ENCODE results near the gene BEND7. TPM values are rescaled to one million over a fixed set of nuclear protein-coding genes. Genes with fewer than 3 reads are reported as not detected.

BEND7 gene
- total RNA-seq, 1 experiment from 2014 or later: 3.1 TPM

- no peak overlapping the region for H3K4me3 ChIP-seq
Observed at GRCh38 chr10:13483951-13484350, 44.9 kb downstream of the BEND7 start.

GRCh38 chr10:13483073-13483472, 45.7 kb downstream of the BEND7 start:
- H3K4me1 ChIP-seq (replicated peaks): no peaks in the 10 kb centered on the region
- H3K27ac ChIP-seq: no peak overlapping the region
- DNase-seq (ENCODE audit: low read depth in 1 of 2, low spot score in 2 of 2): no peak
- H3K27me3 ChIP-seq (replicated peaks): no peaks in the 10 kb centered on the region
- H3K36me3 ChIP-seq: no peaks in the 10 kb centered on the region
- no peak overlapping the region for H3K4me3 ChIP-seq
- no peaks in the 10 kb centered on the region for H3K9me3 ChIP-seq (replicated peaks)

More at GRCh38 chr10:13483951-13484350, 44.9 kb downstream of the BEND7 start:
- H3K27me3 ChIP-seq (replicated peaks): no peaks in the 10 kb centered on the region
- no peaks in the 10 kb centered on the region for H3K36me3 ChIP-seq
- H3K27ac ChIP-seq: no peak overlapping the region
- no peaks in the 10 kb centered on the region for H3K4me1 ChIP-seq (replicated peaks)
- no peaks in the 10 kb centered on the region for H3K9me3 ChIP-seq (replicated peaks)
- DNase-seq (ENCODE audit: low read depth in 1 of 2, low spot score in 2 of 2): no peak

GRCh38 chr10:13481690-13482089, 47.1 kb downstream of the BEND7 start:
- Histone ChIP-seq H3K4me1 (replicated peaks) (no peaks in the 10 kb centered on the region), H3K4me3 (no peak overlapping the region), H3K27ac (no peak overlapping the region), H3K27me3 (replicated peaks) (no peaks in the 10 kb centered on the region), H3K9me3 (replicated peaks) (no peaks in the 10 kb centered on the region), H3K36me3 (no peaks in the 10 kb centered on the region)
- no peak for DNase-seq (ENCODE audit: low read depth in 1 of 2, low spot score in 2 of 2)

GRCh38 chr10:13475124-13475523, 53.7 kb downstream of the BEND7 start:
- Histone ChIP-seq H3K27ac (no peak overlapping the region), H3K9me3 (replicated peaks) (no peaks in the 10 kb centered on the region), H3K27me3 (replicated peaks) (no peaks in the 10 kb centered on the region), H3K36me3 (no peaks in the 10 kb centered on the region), H3K4me1 (replicated peaks) (no peaks in the 10 kb centered on the region), H3K4me3 (no peak overlapping the region)
- no peak for DNase-seq (ENCODE audit: low read depth in 1 of 2, low spot score in 2 of 2)

GRCh38 chr10:13473986-13474385, 54.8 kb downstream of the BEND7 start:
- Histone ChIP-seq H3K27me3 (replicated peaks) (no peaks in the 10 kb centered on the region), H3K4me1 (replicated peaks) (no peaks in the 10 kb centered on the region), H3K36me3 (no peaks in the 10 kb centered on the region), H3K4me3 (no peak overlapping the region), H3K9me3 (replicated peaks) (no peaks in the 10 kb centered on the region), H3K27ac (no peak overlapping the region)
- no peak for DNase-seq (ENCODE audit: low read depth in 1 of 2, low spot score in 2 of 2)

- no peaks in the 10 kb centered on the region for H3K27me3 ChIP-seq (replicated peaks)
- no peak for DNase-seq (ENCODE audit: low read depth in 1 of 2, low spot score in 2 of 2)
- H3K4me3 ChIP-seq: no peak overlapping the region
- no peaks in the 10 kb centered on the region for H3K36me3 ChIP-seq
- no peak overlapping the region for H3K27ac ChIP-seq
- no peaks in the 10 kb centered on the region for H3K9me3 ChIP-seq (replicated peaks)
- H3K4me1 ChIP-seq (replicated peaks): no peaks in the 10 kb centered on the region
Observed at GRCh38 chr10:13472359-13472758, 56.5 kb downstream of the BEND7 start.

DNA sequence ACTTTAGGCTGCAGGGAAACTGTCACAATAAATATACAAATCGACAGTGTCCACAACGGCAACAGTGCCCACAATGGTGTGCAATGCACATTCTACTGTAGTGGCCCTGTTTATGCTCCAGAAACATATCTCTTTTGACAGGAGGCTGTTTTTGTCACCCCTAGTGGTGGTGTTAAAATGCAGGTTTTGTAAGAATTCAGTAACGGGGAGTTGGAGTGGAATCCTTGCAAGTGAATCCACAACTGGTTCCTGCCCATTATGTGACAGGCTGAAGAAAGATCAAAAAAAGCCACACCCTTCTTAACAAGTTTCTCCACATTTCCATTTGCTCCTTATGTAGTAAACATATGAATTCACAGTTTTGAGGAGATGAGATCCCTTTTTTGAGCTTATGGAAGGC, 58.5 kb downstream of the BEND7 start:
- no peak for DNase-seq (ENCODE audit: low read depth in 1 of 2, low spot score in 2 of 2)
- H3K27me3 ChIP-seq (replicated peaks): no peaks in the 10 kb centered on the region
- H3K27ac ChIP-seq: no peak overlapping the region
- no peaks in the 10 kb centered on the region for H3K9me3 ChIP-seq (replicated peaks)
- H3K4me1 ChIP-seq (replicated peaks): no peaks in the 10 kb centered on the region
- no peak overlapping the region for H3K4me3 ChIP-seq
- H3K36me3 ChIP-seq: no peaks in the 10 kb centered on the region

DNA sequence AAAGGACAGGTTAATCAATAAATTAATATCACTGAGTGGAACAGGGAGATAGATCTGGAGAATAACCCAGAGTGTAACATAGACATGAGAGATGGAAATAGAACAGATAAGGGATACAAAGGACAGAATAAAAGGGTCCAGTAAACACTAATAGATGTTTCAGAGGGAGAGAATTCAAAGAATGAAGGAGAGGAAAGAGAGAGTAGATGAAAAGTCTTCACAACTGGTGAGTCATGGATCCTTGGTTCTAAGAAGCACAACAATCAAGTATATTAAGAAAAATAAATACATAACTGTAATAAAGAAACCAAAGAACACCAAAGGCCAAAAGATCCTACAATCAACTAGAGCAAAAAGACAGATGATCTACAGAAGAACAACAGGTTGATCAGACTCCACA, 66.3 kb downstream of the BEND7 start:
- 0 out of 2 replicates have a peak, but pooled peaks cover 3% of the 10 kb centered on the region for H3K9me3 ChIP-seq (replicated peaks)
- DNase-seq (ENCODE audit: low read depth in 1 of 2, low spot score in 2 of 2): no peak
- H3K4me1 ChIP-seq (replicated peaks): no peaks in the 10 kb centered on the region
- H3K36me3 ChIP-seq: no peaks in the 10 kb centered on the region
- H3K27ac ChIP-seq: no peak overlapping the region
- H3K4me3 ChIP-seq: no peak overlapping the region
- no peaks in the 10 kb centered on the region for H3K27me3 ChIP-seq (replicated peaks)

GRCh38 chr10:13458687-13459012, 70.2 kb downstream of the BEND7 start:
- H3K36me3 ChIP-seq: no peaks in the 10 kb centered on the region
- 0 out of 2 replicates have a peak, but pooled peaks cover 3% of the 10 kb centered on the region for H3K9me3 ChIP-seq (replicated peaks)
- DNase-seq (ENCODE audit: low read depth in 1 of 2, low spot score in 2 of 2): no peak
- H3K27me3 ChIP-seq (replicated peaks): no peaks in the 10 kb centered on the region
- H3K4me1 ChIP-seq (replicated peaks): no peaks in the 10 kb centered on the region
- no peak overlapping the region for H3K4me3 ChIP-seq
- H3K27ac ChIP-seq: no peak overlapping the region

- no peak overlapping the region for H3K4me3 ChIP-seq
Observed at GRCh38 chr10:13457958-13458686, 70.7 kb downstream of the BEND7 start.

GRCh38 chr10:13453896-13454295, 74.9 kb downstream of the BEND7 start:
- Histone ChIP-seq H3K4me3 (no peak overlapping the region), H3K27me3 (replicated peaks) (no peaks in the 10 kb centered on the region), H3K27ac (no peak overlapping the region), H3K36me3 (no peaks in the 10 kb centered on the region; the same call in 1 of the 2 replicates), H3K4me1 (replicated peaks) (no peaks in the 10 kb centered on the region), H3K9me3 (replicated peaks) (no peaks in the 10 kb centered on the region)
- no peak for DNase-seq (ENCODE audit: low read depth in 1 of 2, low spot score in 2 of 2)

More at GRCh38 chr10:13457958-13458686, 70.7 kb downstream of the BEND7 start:
- Histone ChIP-seq H3K27me3 (replicated peaks) (no peaks in the 10 kb centered on the region), H3K9me3 (replicated peaks) (0 out of 2 replicates have a peak, but pooled peaks cover 2% of the 10 kb centered on the region), H3K4me1 (replicated peaks) (no peaks in the 10 kb centered on the region), H3K36me3 (no peaks in the 10 kb centered on the region), H3K27ac (no peak overlapping the region)
- peak in 1 of 2 experiments; percentile 14 for DNase-seq (ENCODE audit: low read depth in 1 of 2, low spot score in 2 of 2)

DNA sequence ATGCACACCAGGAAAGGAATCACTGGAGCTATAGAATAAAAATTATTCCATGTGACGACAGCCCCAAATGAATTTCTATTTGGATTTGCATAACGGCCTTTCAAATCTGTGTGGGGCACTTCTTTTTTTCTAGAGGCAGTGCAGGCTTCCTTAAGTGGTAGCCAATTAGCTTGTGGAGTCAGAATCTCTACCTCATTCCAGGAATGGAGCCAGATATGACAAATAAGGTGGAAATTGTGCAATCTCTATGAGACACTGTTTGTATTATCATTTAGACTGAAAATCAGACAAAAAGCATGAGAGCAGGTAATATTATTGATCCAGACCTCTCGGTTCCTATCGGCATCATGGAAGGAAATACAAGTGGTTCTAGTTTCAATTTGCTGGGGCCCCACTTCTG, 78.7 kb downstream of the BEND7 start:
- Histone ChIP-seq H3K4me3 (no peak overlapping the region), H3K9me3 (replicated peaks) (no peaks in the 10 kb centered on the region), H3K27me3 (replicated peaks) (no peaks in the 10 kb centered on the region), H3K36me3 (no peaks in the 10 kb centered on the region; the same call in 1 of the 2 replicates), H3K27ac (no peak overlapping the region), H3K4me1 (replicated peaks) (no peaks in the 10 kb centered on the region)
- DNase-seq (ENCODE audit: low read depth in 1 of 2, low spot score in 2 of 2): no peak

DNA sequence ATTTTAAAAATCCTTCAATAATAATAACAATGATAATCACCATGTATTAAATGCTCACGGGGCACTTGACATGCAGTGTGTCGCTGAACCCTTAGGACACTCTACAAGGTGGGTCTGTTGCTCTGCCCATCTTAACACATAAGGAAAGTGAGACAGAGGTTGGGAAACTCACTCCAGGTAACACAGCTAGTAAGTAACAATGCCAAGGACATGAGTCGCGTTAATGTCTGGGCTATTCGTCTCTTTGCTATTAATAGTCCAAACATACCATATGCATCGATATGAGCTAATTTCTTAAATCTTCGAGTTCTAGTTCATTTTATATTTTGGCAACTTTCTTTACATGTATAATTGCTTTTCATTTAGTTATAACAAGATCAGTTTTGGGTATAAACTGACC, 79.5 kb downstream of the BEND7 start:
- Histone ChIP-seq H3K4me1 (replicated peaks) (no peaks in the 10 kb centered on the region), H3K4me3 (no peak overlapping the region), H3K9me3 (replicated peaks) (no peaks in the 10 kb centered on the region), H3K27me3 (replicated peaks) (no peaks in the 10 kb centered on the region), H3K27ac (no peak overlapping the region), H3K36me3 (no peaks in the 10 kb centered on the region; the same call in 1 of the 2 replicates)
- DNase-seq (ENCODE audit: low read depth in 1 of 2, low spot score in 2 of 2): no peak

DNA sequence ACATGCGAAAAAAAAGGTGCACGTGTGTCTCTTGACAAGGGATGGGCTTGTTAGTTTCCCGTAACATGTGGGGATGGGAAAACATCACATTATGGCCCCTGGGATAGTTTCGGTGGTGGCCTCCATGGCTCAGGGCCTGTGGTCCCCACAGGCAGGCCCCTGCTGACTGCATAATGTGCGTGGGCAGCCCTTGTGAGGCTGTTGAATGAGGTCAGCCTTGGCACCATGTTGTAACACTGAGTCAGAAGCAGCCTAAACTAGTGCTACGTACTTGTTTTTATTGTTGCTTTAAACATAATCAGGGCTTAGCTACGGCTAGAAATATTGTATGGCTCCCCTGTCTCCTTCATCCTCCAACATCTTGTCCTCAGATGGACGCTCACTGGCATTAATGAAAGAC, 80.6 kb downstream of the BEND7 start:
- Histone ChIP-seq H3K27me3 (replicated peaks) (no peaks in the 10 kb centered on the region), H3K4me3 (no peak overlapping the region), H3K9me3 (replicated peaks) (no peaks in the 10 kb centered on the region), H3K27ac (no peak overlapping the region), H3K4me1 (replicated peaks) (no peaks in the 10 kb centered on the region), H3K36me3 (no peaks in the 10 kb centered on the region; the same call in 1 of the 2 replicates)
- DNase-seq (ENCODE audit: low read depth in 1 of 2, low spot score in 2 of 2): no peak
